HG03439 (cell line): ENCODE measurements around the gene ARF4.
"Not testable (repeated sequence)": the region's sequence is repeated elsewhere in the genome, so short reads cannot be mapped to it uniquely, and the experiment has no call there.

Experiments used
- ATAC-seq: cut with Tn5 transposase; IDR thresholded peaks from one replicate; pipeline ENCODE4 v1.9.1; 2021; ENCODE audit warnings: mild to moderate bottlenecking, moderate library complexity; ENCODE audit not compliant: unreplicated experiment

ARF4 gene

GRCh38 chr3:57597127-57597923 lies at the start of gene ARF4:
ARF4 (minus strand) TSS chr3:57597344; CDS start chr3:57597140, 204 bp downstream.
- peak; percentile 96 for ATAC-seq

DNA sequence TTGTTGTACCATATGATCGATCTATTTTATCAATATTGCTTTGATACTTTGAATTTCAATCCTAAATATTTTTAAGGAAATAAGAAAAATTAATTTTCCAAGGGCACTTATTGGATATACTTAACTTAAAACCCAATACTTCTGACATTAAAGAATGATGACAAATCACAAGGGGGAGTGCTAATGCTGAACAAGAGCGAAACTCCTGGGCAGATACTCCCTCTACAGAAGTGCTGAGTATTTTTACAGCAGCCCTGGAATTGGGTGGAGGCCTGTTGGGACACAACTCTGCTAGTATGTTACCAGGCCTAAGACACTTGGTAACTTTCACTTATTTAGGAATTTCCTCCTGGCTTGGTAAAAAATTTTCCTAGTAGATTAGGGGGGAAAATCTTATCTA lies 49.6 kb upstream of the ARF4 start:
- no peak for ATAC-seq

DNA sequence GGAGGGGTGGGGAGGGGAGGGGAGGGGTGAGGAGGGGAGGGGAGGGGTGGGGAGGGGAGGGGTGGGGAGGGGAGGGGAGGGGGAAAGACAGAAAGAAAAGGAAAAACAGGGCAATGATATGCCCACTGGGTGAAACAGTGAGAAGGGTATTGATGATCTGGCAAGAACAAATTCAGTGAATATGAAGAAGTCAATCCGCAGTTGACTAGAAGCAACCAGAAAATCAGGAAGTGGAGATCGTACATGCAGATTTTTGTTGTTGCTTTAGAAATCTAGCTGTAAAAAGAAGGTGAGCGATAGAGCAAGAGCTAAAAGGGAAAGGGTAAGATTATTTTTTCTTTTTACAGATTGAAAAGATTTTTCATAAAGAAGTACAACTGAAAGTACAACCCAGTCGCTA lies 47.6 kb upstream of the ARF4 start:
- ATAC-seq, result no peak

DNA sequence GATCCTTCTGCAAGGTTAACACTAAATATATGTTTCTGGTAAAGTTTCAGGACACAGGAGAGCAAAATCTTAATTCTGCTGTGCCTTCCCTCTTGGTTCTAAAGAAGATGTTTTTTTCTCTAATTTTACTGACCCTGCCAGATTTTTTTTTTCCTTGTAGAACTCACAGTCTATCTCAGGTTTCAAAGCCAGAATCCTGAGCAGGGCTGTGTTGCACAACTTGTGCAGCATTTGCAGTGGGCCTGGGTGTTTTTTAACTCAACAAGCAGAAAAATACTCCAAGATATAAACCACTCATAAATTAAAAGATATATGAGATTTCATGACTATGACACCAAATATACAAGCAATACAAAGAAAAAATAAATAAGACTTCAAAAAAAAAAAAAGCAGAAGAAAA lies 40.2 kb upstream of the ARF4 start:
- ATAC-seq, result no peak

DNA sequence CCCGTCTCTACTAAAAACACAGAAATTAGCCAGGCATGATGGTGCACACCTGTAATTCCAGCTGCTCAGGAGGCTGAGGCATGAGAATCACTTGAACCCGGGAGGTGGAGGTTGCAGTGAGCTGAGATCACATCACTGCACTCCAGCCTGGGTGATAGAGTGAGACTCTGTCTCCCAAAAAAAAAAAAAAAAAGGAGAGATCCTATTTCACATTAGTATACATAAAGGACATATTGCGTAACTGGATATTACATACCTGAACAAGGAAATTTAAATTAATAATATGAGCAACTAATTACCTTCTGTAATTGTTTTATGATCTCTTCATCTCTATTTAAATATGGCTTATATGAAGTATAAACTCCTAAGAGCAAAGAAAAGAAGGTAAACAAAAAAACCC lies 37.1 kb upstream of the ARF4 start:
- ATAC-seq, result not testable (repeated sequence)

DNA sequence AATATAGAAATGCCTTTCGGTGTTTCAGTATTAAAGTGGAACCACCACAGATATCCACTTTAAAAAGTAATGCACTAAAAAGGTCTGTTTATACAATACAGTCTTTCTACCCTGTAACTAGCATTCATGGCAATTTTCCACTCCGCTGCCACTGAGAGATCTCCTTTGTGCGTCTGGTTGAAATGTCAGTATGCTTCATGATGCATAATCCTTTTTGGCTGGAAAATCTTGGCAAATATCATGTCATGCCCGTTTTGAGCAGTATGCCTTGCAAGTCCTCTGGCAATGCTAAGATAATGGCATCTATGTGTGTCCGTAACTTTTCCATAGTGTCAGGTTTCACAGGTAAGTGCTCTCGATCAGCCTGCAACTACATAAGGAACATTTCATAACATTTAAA lies 30.8 kb upstream of the ARF4 start:
- no peak for ATAC-seq

DNA sequence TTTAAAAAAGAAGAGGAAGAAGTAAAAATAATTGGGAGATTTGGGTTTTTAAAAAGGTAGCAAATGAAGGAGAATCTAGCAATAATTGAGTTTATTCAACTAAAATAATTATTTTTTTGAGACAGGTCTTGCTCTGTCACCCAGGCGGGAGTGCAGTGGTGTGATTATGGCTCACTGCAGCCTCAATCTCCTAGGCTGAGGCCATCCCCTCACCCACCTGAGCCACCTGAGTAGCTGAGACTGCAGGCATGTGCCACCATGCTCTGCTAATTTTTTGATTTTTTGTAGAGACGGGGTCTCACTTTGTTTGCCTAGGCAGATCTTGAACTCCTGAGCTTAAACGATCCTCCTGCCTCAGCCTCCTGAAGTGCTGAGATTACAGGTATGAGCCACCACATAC lies 27.7 kb upstream of the ARF4 start:
- no peak for ATAC-seq

GRCh38 chr3:57622362-57622761 lies 25.2 kb upstream of the ARF4 start:
- ATAC-seq, result no peak

DNA sequence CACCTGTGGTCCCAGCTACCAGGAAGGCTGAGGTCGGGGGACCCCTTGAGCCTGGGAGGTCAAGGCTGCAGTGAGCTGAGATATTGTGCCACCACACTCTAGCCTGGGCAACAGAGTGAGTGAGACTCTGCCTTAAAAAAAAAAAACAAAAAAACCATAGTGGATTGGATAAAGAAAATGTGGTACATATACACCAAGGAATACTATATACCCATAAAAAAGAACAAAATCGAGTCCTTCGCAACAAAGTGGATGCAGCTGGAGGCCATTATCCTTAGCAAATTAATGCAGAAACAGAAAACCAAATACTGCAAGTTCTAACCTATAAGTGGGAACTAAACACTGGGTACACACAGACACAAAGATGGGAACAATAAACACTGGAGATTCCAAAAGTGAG lies 20.6 kb upstream of the ARF4 start:
- no peak for ATAC-seq

GRCh38 chr3:57616233-57616632 lies 19.1 kb upstream of the ARF4 start:
- no peak for ATAC-seq

DNA sequence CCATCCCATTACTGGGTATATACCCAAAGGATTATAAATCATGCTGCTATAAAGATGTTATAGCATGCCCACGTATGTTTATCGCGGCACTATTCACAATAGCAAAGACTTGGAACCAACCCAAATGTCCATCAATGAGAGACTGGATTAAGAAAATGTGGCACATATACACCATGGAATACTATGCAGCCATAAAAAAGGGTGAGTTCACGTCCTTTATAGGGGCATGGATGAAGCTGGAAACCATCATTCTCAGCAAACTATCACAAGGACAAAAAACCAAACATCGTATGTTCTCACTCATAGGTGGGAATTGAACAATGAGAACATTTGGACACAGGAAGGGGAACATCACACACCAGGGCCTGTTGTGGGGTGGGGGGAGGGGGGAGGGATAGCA lies 14.7 kb upstream of the ARF4 start:
- ATAC-seq, result not testable (repeated sequence)

DNA sequence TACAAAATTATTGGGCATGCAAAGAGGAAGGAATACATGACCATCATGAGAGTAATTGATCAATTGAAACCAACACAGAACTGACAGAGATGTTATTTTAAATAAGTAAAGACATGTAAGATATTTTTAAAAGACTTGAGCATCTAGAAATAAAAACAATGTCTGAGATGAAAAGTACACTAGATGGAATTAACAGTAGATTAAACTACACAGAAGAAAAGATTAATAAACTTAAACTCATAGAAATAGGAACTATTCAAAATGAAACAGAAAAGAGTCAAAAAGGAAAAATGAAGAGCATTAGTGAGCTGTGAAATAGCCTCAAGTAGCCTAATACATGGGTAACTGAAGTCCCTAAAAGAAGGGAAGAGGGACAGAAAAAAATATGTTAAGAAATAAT lies 8.5 kb upstream of the ARF4 start:
- ATAC-seq, result no peak

GRCh38 chr3:57604971-57605370 lies 7.8 kb upstream of the ARF4 start:
- ATAC-seq, result no peak

DNA sequence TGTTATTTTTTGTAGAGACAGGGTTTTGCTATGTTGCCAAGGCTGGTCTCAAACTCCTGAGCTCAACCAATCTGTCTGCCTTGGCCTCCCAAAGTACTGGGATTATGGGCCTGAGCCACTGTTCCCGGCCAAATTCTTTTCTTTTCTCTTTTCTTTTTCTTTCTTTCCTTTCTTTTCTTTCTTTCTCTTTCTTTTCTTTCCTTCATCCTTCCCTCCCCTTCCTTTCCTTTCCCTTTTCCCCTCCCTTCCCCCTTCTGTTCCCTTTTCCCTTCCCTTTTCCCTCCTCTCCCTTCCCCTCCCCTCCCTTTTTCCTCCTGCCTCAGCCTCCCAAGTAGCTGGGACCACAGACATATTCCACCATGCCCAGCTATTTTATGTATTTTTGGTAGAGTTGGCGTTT lies 3.1 kb upstream of the ARF4 start:
- ATAC-seq, result no peak

GRCh38 chr3:57598765-57599360 lies 1.7 kb upstream of the ARF4 start:
- no peak for ATAC-seq

DNA sequence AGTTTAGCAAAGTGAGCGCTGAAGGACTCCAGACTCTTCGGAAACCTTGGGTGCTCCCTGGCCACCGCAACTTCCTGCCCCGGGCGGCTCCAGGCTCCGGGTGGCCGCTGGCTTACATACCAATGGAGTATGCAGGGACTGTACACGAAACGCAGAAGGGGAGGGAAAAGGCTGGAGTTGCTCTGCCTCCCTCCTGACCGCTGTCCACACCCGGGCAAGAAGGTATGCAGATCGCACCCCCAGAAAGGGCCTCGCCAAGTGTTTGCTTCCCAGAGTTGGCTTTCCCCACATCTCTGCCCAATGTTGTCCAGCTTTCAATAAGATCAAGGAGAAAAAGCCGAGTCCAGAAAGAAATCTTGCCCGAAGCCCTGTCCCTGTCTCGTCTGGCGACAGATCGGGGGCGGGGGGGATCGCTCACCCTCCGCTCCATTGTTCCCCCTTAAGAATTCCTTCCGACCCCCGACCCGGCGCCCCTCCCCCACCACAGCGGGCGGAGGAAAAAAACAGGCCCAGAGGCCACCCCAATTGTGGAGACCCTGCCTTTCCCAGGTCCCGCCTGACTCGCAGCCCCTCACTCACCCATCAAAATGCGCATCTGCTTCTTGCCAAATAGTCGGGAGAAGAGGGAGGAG lies 533 bp downstream of the ARF4 start:
- no peak for ATAC-seq

GRCh38 chr3:57594576-57594975 lies 2.6 kb downstream of the ARF4 start:
- no peak for ATAC-seq

DNA sequence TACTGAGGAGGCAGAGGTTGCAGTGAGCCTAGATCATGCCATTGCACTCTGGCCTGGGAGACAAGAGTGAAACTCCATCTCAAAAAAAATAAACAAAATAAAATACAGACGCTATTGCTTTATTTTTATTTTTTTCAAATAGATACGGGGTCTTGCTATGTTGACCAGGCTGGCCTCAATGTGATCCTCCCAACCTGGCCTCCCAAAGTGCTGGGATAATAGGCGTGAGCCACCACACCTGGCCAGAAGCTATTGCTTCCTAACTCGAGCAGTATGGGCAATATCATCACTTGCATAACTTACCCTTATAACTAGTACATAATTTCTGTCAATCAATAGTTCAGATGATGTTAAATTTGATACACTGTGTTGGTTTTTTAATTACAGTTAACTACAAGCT lies 3.0 kb downstream of the ARF4 start:
- ATAC-seq, result no peak

DNA sequence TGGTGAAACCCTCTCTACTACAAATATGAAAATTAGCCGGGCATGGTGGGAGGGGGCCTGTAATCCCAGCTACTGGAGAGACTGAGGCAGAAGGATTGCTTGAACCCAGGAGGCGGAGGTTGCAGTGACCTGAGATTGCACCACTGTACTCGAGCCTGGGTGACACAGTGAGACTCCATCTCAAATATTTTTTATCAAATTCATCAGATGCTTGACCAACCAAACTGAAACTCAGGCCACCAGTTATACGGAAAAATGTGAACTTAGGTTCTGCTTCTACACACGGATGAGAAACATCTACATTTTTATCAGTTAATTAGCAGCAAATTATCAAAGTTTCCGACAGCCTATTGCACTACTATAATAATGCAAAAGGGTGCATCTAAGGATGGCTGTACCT lies 4.8 kb downstream of the ARF4 start:
- ATAC-seq, result no peak

DNA sequence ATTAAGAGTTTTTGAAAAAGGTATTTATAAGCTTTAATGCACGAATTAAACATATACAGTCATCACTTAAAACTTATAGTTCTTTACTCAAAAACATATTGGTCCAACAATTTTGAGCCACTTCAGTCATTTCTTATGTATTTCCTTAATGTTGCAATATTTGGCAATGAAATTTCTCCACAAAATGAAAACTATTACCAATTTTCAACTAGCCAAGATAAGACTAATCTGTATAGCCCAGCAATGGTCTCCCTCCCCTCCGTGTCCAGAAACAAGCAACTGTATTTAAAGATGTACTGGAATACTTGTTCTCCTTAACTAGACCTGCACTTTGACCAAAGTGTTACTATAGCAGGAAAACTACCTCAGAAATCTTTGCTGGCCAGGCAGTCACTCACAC lies 9.2 kb downstream of the ARF4 start:
- no peak for ATAC-seq

DNA sequence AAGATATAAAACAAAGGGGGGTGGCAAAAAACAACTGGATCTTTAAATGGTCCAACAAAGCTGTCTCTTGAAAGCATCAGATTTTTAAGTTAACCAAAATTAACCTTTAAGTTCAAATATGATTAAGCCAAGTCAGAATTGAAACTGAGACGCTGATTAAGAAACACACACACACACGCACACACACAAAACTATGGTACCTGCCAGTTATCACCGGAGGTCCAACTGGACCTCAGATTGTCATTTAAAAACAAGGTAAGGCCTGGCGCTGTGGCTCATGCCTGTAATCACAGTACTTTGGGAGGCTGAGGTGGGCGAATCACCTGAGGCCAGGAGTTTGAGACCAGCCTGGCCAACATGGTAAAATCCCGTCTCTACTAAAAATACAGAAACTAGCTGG lies 10.4 kb downstream of the ARF4 start:
- ATAC-seq, result no peak

DNA sequence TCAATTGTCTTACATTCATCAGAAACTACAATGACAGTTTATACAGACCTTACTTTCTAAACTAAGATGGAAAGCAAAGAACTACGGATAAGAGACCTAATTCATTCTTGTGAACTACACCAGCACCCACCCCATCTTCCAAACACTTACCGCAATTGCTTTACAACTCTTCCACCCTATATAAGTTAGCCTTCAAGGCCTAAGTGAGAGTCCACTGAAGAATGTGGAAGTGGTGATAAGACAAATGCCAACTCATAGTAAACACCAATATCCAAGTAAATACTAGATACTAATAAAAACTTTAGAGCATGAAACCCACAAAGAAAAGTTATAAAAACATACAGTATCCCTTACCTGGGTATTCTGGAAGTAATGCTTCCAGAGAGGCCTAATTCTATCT lies 13.6 kb downstream of the ARF4 start:
- ATAC-seq, result no peak
